DMS153 treated with DMSO at 0.1 percent for 48 hours (cell line): ENCODE results near the gene FRZB.
"Not testable (repeated sequence)": the region's sequence is repeated elsewhere in the genome, so short reads cannot be mapped to it uniquely, and the experiment has no call there.

Experiments used
- DNase-seq: peaks from one replicate; lab custom pipeline; 2025; ENCODE audit not compliant: unreplicated experiment; lab: John Stamatoyannopoulos, UW

The FRZB gene

GRCh38 chr2:182866461-182867406, at the start of gene FRZB:
Gene FRZB, minus strand, starts transcription at chr2:182866637. Its CDS starts 85 bp downstream, at chr2:182866552.
- peak; percentile 38 for DNase-seq

- no peak for DNase-seq
These were observed 49.2 kb upstream of the FRZB start for GRCh38 chr2:182915369-182916326.

GRCh38 chr2:182914852-182915251, 48.4 kb upstream of the FRZB start:
- DNase-seq = no peak

- no peak for DNase-seq
These were observed 46.6 kb upstream of the FRZB start for GRCh38 chr2:182913064-182913463.

GRCh38 chr2:182912518-182912915, 46.1 kb upstream of the FRZB start:
- DNase-seq = no peak

- no peak for DNase-seq
These were observed 45.5 kb upstream of the FRZB start for GRCh38 chr2:182911813-182912517.

DNA sequence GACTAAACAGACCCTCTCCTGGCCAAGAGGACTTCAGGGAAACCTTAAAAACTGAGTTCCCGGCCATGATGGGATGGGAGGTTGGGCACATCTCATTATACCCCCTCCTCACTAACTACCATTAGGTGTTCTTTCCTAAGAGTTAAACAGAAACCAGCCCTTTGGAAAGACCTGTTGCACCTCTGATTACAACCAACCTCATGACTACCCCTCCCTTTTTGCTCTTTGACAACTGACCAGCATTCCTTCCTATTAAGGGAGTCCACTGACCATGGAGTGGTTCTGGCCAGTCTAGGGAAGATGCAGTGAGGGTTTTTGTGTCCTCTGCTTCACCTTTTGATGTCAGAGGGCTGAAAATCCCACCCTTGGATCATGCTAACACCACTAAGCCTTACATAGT, 44.5 kb upstream of the FRZB start:
- DNase-seq = no peak

DNA sequence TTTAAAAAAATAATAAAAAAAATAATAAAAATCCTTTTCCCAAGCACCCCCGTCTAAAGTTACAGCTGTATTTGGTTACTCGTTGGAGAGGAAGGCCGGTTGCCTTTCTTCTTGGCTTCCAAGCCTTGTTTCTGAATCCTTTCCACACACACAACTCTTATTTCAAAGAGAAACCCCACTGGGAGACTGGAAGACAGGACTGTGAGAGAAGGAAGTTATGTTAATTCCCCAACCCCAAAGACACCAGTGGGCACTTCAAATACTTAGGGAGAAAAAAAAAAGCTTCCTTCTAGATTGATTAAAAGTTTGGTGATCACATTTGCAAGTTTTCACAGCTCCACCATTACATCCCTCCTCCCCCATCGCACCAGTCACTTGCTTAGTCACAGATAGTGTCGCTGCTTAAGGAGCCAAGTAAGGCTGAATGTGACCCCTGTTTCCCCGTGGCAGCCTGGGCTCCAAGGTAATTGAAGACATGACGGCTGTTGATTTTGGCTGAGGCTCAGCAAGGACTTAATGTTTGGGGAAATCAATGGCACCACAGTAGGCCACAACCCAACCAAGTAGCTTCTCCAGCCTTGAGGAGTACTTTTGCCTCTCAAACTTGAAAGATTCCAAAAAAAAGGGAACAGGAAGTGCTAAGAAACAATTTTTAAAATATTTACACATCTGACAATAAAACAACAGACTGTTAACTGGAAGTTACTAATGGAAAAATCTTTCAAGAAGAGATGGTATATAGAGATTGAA, 40.8 kb upstream of the FRZB start:
- DNase-seq = no peak

DNA sequence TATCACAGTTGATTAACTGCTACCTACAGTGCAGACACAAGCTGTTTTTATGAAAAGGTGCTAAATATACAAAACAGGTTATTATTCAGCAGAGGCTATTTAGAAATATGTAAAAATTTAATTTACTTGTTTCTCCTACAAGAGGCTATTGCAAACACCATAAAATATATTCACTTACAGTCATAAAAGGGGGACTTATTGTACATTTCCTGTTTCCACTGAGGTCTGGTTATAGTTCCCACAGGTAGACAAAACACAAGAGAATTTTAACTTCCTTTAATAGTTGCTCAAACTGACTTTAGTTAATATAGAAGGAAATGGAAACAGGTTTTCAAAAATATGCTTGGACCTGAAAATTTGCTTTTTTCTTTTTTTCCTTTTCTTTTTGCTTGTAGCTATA, 40.0 kb upstream of the FRZB start:
- DNase-seq = no peak

DNA sequence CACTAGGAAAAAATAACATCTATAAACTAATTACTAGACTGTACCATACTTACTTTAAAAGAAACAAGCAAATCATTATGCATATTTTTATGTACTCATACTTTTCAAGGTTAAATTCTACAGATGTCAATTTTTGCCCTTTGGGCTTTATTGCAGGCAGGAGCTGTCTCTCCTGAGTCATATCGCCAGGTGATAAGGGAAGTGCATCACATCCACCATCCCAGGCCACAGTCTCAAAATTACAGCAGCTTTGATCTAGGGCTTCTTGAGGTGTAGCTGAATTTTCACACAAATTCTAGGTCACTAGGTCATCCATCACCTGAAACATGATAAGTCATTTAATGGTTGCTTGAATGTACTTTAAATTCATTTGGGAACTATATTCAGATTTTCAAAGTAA, 38.4 kb upstream of the FRZB start:
- no peak for DNase-seq

GRCh38 chr2:182903566-182903965, 37.1 kb upstream of the FRZB start:
- no peak for DNase-seq

DNA sequence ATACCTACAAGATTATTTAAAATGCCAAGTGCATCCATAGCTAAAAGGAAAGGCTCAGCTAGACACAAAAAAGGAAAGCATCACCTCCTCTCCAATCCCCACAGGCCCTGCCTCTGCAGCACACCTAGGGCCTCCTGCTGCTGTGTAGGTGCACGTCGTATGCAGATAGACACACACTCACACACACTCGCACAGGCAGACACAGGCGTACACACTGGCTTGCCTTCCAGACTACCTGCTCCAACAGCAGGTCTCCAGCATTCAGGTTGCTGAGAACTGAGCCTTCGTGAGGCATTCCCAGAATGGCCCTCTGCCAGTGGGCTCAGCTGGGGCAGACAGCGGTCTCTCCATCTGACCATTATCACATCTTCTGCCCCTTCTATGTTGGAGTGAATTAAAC, 35.3 kb upstream of the FRZB start:
- no peak for DNase-seq

DNA sequence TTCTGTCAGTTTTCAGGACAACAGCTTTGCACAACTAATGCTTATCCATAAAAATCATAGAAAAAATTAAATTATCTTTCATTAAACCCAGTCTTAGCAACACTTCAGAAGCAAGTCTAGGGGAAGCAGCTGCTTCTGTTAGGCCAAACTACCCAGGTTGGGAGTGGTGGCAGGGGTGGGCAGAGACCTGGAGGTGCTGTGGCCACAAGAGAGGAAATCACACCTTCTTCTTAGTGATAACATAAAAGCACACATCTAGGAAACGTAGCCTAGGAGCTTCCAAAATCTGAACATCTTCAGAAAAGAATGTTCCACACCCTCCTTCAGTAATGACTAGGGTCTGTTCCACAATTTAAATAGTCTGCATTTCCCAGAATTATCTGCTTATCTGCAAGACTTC, 32.3 kb upstream of the FRZB start:
- DNase-seq = no peak

GRCh38 chr2:182897137-182897536, 30.7 kb upstream of the FRZB start:
- DNase-seq = no peak

- no peak for DNase-seq
These were observed 29.4 kb upstream of the FRZB start for GRCh38 chr2:182895798-182896197.

DNA sequence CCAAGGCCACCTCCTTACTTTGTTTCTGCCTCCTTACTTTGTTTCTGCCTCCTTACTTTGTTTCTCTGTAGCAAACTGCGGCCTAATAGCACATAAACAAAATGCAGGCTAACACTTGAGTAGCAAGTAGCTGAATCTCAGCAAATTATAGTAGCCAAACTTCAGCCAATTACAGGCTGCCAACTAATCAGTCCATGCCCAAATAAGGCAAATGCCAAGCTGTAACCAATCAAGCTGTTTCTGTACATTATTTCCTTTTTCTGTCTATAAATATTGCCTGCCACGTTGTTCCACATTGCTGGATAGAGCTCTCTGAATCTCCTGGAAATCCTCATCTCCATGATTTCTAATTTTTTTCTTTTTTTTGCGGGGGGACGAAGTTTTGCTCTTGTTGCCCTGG, 28.7 kb upstream of the FRZB start:
- DNase-seq = no peak

DNA sequence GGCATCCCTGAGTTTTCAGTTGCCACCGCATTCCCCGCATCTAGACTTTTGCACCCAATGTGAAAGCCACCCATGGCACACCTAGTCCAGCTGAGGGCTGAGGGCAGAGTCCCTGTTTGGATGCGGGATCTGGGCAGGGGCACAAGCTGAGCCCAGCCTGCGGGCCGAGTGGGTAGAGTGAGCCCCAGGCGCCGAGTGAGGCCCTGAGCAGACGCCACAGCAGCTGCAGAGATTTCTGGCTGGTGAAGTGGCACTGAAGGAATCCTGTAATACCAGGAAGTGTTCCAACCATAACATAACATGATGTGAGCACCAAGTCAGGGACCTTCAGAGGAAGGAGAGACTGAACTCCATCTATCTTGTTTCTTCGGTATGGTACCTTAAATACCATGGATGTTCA, 27.7 kb upstream of the FRZB start:
- DNase-seq = no peak

- DNase-seq = no peak
These were observed 27.2 kb upstream of the FRZB start for GRCh38 chr2:182893666-182894065.

DNA sequence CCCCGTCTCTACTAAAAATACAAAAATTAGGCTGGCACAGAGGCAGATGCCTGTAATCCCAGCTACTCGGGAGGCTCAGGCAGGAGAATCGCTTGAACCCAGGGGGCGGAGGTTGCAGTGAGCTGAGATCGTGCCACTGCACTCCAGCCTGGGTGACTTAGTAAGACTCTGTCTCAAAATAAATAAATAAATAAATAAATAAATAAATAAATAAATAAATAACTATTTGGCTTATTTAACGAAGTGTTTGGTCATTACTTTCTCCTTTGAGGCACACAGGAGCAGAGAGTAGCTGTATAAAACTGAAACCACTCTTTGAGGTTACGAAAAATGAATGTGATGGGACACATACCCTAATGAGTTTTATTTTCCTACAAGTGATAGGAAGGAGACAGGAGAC, 26.6 kb upstream of the FRZB start:
- not testable (repeated sequence) for DNase-seq

- no peak for DNase-seq
These were observed 25.2 kb upstream of the FRZB start for GRCh38 chr2:182891611-182892010.
